Vagina (tissue), 2 donors: Measurements from ENCODE around the gene PHKG2. TPM values are rescaled to one million over a fixed set of nuclear protein-coding genes. Genes with fewer than 3 reads are reported as not detected.

Experiments
- DNase-seq, 2 donors: peaks; one replicate each; pipeline ENCODE4 v3.0.0-alpha.2; 2017; ENCODE audit errors: extremely low spot score in 2 of 2
- H3K27ac ChIP-seq: fragments of 200-600 bp; sonication (generic); one replicate; pipeline ENCODE4 v1.5.1; 2019
- H3K27me3 ChIP-seq: fragments of 200-600 bp; sonication (generic); one replicate; pipeline ENCODE4 v1.5.1; 2019
- H3K36me3 ChIP-seq, 2 donors: fragments of 200-600 bp; sonication (generic); one replicate each; pipeline ENCODE4 v1.5.1; 2017 to 2019
- H3K4me1 ChIP-seq: fragments of 200-600 bp; sonication (generic); one replicate; pipeline ENCODE4 v1.5.1; 2019
- H3K4me3 ChIP-seq, 2 donors: fragments of 200-600 bp; sonication (generic); 1 replicate in 1 of 2; 2 replicates in 1 of 2; pipeline ENCODE4 v1.5.1; 2016 to 2019
- H3K9me3 ChIP-seq: fragments of 200-600 bp; sonication (generic); one replicate; pipeline ENCODE4 v1.5.1; 2019
- POLR2A ChIP-seq, 2 donors: fragments of 450-650 bp; IDR thresholded peaks; one replicate each; pipeline ENCODE4 v1.6.1; 2017; ENCODE audit warnings: antibody characterized with exemption in 2 of 2, mild to moderate bottlenecking in 2 of 2, moderate library complexity in 2 of 2
- POLR2AphosphoS5 ChIP-seq, 2 donors: sonication (generic); formaldehyde crosslinking; IDR thresholded peaks; one replicate each; pipeline ENCODE4 v1.9.0; 2017; ENCODE audit warnings: antibody characterized with exemption in 2 of 2, mild to moderate bottlenecking in 2 of 2, low read depth in 1 of 2; ENCODE audit not compliant: insufficient read depth in 1 of 2
- intact Hi-C: fragments of 100-400 bp; cut with DNase I; formaldehyde crosslinking; loops from one replicate; pipeline ENCODE4 v1.15.1; 2023
- total RNA-seq: library from RNA; depleted of rRNA; stranded (reverse); fragments of >200 nt; gene quantifications from one replicate; pipeline ENCODE4 v1.2.3, GENCODE V29; 2016
- TF ChIP-seq, protein P1 (sequence below), 3 experiments: fragments of 450-650 bp in 2 of 3; fragments of 200-600 bp in 1 of 3; sonication (generic) in 1 of 3; IDR thresholded peaks; one replicate each; pipeline ENCODE4 v1.5.1; 2017 to 2019; ENCODE audit warnings: antibody characterized with exemption in 3 of 3, mild to moderate bottlenecking in 2 of 3, moderate library complexity in 2 of 3

Gene PHKG2
- total RNA-seq, 1 donor from 2014 or later = 32.9 TPM

DNA sequence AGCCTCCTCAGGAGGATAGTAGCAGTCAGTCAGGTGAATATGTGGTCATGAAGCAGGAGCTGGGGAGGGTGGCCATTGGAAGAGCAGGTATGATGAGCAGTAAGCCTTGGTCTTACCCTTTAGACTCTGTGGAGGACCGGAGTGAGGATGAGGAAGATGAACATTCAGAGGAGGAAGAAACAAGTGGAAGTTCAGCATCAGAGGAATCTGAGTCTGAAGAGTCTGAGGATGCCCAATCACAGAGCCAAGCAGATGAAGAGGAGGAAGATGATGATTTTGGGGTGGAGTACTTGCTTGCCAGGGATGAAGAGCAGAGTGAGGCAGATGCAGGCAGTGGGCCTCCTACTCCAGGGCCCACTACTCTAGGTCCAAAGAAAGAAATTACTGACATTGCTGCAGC lies 36.5 kb upstream of the PHKG2 start:
- Histone ChIP-seq H3K27ac (no peak overlapping the region), H3K36me3 (peaks cover 12 to 92% of the 10 kb centered on the region in 2 donors), H3K27me3 (no peaks in the 10 kb centered on the region), H3K9me3 (no peaks in the 10 kb centered on the region), H3K4me3 (no peak overlapping the region), H3K4me1 (no peaks in the 10 kb centered on the region)
- intact Hi-C loops = no loop called here
- DNase-seq = no peak
- TF ChIP-seq, protein P1, sequence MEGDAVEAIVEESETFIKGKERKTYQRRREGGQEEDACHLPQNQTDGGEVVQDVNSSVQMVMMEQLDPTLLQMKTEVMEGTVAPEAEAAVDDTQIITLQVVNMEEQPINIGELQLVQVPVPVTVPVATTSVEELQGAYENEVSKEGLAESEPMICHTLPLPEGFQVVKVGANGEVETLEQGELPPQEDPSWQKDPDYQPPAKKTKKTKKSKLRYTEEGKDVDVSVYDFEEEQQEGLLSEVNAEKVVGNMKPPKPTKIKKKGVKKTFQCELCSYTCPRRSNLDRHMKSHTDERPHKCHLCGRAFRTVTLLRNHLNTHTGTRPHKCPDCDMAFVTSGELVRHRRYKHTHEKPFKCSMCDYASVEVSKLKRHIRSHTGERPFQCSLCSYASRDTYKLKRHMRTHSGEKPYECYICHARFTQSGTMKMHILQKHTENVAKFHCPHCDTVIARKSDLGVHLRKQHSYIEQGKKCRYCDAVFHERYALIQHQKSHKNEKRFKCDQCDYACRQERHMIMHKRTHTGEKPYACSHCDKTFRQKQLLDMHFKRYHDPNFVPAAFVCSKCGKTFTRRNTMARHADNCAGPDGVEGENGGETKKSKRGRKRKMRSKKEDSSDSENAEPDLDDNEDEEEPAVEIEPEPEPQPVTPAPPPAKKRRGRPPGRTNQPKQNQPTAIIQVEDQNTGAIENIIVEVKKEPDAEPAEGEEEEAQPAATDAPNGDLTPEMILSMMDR (IDR thresholded peaks at IDR 0.05) = no peak
- TF ChIP-seq POLR2A (IDR thresholded peaks at IDR 0.05) (no peak), POLR2AphosphoS5 (IDR thresholded peaks at IDR 0.05; ENCODE audit: insufficient read depth in 1 of 2, low read depth in 1 of 2) (no peak)

GRCh38 chr16:30715750-30716445 lies 32.3 kb upstream of the PHKG2 start:
- H3K4me1 ChIP-seq = no peaks in the 10 kb centered on the region
- no peak overlapping the region for H3K27ac ChIP-seq
- H3K4me3 ChIP-seq = no peak overlapping the region
- intact Hi-C loops = no loop called here
- no peak for DNase-seq
- no peaks in the 10 kb centered on the region for H3K9me3 ChIP-seq
- TF ChIP-seq, protein P1 (IDR thresholded peaks at IDR 0.05) = no peak
- TF ChIP-seq POLR2A (IDR thresholded peaks at IDR 0.05) = no peak
- no peak for TF ChIP-seq POLR2AphosphoS5 (IDR thresholded peaks at IDR 0.05; ENCODE audit: insufficient read depth in 1 of 2, low read depth in 1 of 2)
- H3K36me3 ChIP-seq = peaks cover 5 to 92% of the 10 kb centered on the region in 2 donors
- no peaks in the 10 kb centered on the region for H3K27me3 ChIP-seq

DNA sequence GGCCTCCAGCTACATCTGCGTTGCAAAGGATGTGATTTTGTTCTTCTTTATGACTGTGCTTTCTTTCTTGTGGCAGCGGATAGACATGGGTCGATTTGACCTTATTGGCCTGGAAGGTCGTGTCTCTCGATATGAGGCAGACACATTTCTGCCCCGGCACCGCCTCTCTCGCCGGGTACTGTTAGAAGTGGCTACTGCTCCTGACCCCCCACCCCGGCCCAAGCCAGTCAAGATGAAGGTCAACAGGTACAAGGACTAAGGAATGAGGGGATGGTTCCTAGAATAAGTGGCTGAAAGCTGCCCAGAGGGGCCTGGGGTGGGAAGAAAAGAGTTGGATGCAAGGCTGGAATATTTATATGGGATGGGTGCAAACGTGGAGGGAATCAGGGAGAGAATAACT lies 28.1 kb upstream of the PHKG2 start:
- peaks cover 3 to 97% of the 10 kb centered on the region in 2 donors for H3K36me3 ChIP-seq
- no peaks in the 10 kb centered on the region for H3K27me3 ChIP-seq
- H3K4me3 ChIP-seq = no peak overlapping the region
- no peaks in the 10 kb centered on the region for H3K9me3 ChIP-seq
- intact Hi-C loops = no loop called here
- no peak for TF ChIP-seq POLR2AphosphoS5 (IDR thresholded peaks at IDR 0.05; ENCODE audit: insufficient read depth in 1 of 2, low read depth in 1 of 2)
- TF ChIP-seq POLR2A (IDR thresholded peaks at IDR 0.05) = no peak
- TF ChIP-seq, protein P1 (IDR thresholded peaks at IDR 0.05) = no peak
- H3K27ac ChIP-seq = no peak overlapping the region
- no peaks in the 10 kb centered on the region for H3K4me1 ChIP-seq
- DNase-seq = no peak

DNA sequence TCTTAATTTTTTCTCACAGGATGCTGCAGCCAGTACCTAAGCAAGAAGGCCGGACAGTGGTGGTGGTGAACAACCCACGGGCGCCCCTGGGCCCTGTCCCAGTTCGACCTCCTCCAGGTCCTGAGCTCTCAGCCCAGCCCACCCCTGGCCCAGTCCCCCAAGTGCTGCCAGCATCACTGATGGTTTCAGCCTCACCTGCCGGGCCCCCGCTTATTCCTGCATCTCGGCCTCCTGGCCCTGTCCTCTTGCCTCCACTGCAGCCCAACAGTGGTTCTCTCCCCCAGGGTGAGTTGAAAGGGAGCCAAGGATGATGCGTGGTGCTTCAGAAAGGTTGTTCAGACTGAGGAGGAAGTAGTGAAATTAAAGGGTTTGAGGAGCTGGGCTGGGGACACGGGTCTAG lies 27.5 kb upstream of the PHKG2 start:
- no peaks in the 10 kb centered on the region for H3K9me3 ChIP-seq
- H3K4me1 ChIP-seq = no peaks in the 10 kb centered on the region
- no peak for DNase-seq
- H3K36me3 ChIP-seq = peaks cover 3 to 99% of the 10 kb centered on the region in 2 donors
- H3K27ac ChIP-seq = no peak overlapping the region
- intact Hi-C loops = no loop called here
- TF ChIP-seq POLR2A (IDR thresholded peaks at IDR 0.05) = no peak
- no peak for TF ChIP-seq POLR2AphosphoS5 (IDR thresholded peaks at IDR 0.05; ENCODE audit: insufficient read depth in 1 of 2, low read depth in 1 of 2)
- TF ChIP-seq, protein P1 (IDR thresholded peaks at IDR 0.05) = no peak
- H3K27me3 ChIP-seq = no peaks in the 10 kb centered on the region
- H3K4me3 ChIP-seq = no peak overlapping the region

DNA sequence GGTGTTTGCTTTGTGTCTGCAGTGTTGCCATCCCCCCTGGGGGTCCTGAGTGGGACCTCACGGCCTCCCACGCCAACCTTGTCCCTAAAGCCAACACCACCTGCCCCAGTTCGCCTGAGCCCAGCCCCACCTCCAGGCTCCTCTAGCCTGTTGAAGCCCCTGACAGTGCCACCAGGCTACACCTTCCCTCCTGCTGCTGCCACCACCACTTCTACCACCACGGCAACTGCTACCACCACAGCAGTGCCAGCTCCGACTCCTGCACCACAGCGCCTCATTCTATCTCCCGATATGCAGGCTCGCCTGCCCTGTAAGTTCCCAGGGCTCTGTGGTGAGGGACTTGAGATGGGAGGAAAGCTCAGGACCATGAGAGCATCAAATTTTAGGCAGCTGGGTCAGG lies 27.1 kb upstream of the PHKG2 start:
- no peak overlapping the region for H3K4me3 ChIP-seq
- no peaks in the 10 kb centered on the region for H3K4me1 ChIP-seq
- H3K27me3 ChIP-seq = no peaks in the 10 kb centered on the region
- TF ChIP-seq POLR2A (IDR thresholded peaks at IDR 0.05) = no peak
- TF ChIP-seq POLR2AphosphoS5 (IDR thresholded peaks at IDR 0.05; ENCODE audit: insufficient read depth in 1 of 2, low read depth in 1 of 2) = no peak
- TF ChIP-seq, protein P1 (IDR thresholded peaks at IDR 0.05) = no peak
- H3K9me3 ChIP-seq = no peaks in the 10 kb centered on the region
- H3K27ac ChIP-seq = no peak overlapping the region
- intact Hi-C loops = no loop called here
- no peak for DNase-seq
- peaks cover 3 to 98% of the 10 kb centered on the region in 2 donors for H3K36me3 ChIP-seq
